ENCODE measurements around the gene DGKE. TPM values are rescaled to one million over a fixed set of nuclear protein-coding genes. Genes with fewer than 3 reads are reported as not detected.

DGKE gene
- total and polyA plus RNA-seq, 2 of the 8 experiments (the other 6 are each of a cell fraction or from before 2014, with no cell fraction given), result 1.7 to 7.4 TPM

- Histone ChIP-seq H2BK20ac (ENCODE audit: low read length) (no peak overlapping the region), H3K4me1 (replicated peaks in 1 of 4; ENCODE audit: control insufficient read depth in 3 of 4, insufficient read depth in 4 of 4, low read length in 3 of 4) (no peaks in the 10 kb centered on the region), H3K9ac (replicated peaks in 1 of 4; ENCODE audit: extremely low read depth in 1 of 4, low read depth in 3 of 4, low read length in 3 of 4) (no peak overlapping the region), H3K27ac (ENCODE audit: low read depth, low read length) (no peak overlapping the region), H3K56ac (replicated peaks; ENCODE audit: insufficient read length, low read depth, low read length) (no peak overlapping the region), H4K20me1 (replicated peaks in 1 of 2; ENCODE audit: control insufficient read depth in 1 of 2, insufficient read depth in 2 of 2, low read length in 2 of 2) (no peaks in the 10 kb centered on the region), H4K5ac (ENCODE audit: insufficient read length, low read depth, low read length) (no peak overlapping the region), H3K79me1 (ENCODE audit: low read depth, low read length) (no peaks in the 10 kb centered on the region), H2BK12ac (ENCODE audit: low read depth, low read length) (no peak overlapping the region), H4K91ac (replicated peaks; ENCODE audit: insufficient read length, low read length) (no peak overlapping the region), H4K8ac (ENCODE audit: extremely low read depth, insufficient read depth, low read length) (no peak overlapping the region), H3K23ac (ENCODE audit: insufficient read length) (no peak overlapping the region), H2BK5ac (ENCODE audit: low read depth, low read length) (no peak overlapping the region), H2BK120ac (replicated peaks; ENCODE audit: low read depth, low read length) (no peak overlapping the region), H3K14ac (ENCODE audit: insufficient read length) (no peak overlapping the region), H3K79me2 (ENCODE audit: control insufficient read depth in 1 of 2, insufficient read depth in 2 of 2, low read length in 2 of 2) (no peaks in the 10 kb centered on the region; a peak in 1 of 4 replicates), H3K4me2 (ENCODE audit: insufficient read depth in 1 of 2, low read depth in 2 of 2, low read length in 2 of 2) (no peak overlapping the region), H2AK5ac (ENCODE audit: low read depth, low read length) (no peak overlapping the region), H3K9me3 (ENCODE audit: insufficient read depth in 2 of 2, low read depth in 1 of 2, low read length in 1 of 2) (no peaks in the 10 kb centered on the region), H3K4ac (replicated peaks; ENCODE audit: insufficient read length, low read depth, low read length) (no peak overlapping the region), H3K18ac (ENCODE audit: extremely low read depth, low read length) (no peak overlapping the region), H3K4me3 (ENCODE audit: extremely low read depth in 1 of 4, insufficient read depth in 2 of 4, low read depth in 3 of 4, low read length in 4 of 4) (no peak overlapping the region), H2AFZ (ENCODE audit: low read length) (no peak overlapping the region), H2BK15ac (ENCODE audit: low read length) (no peak overlapping the region), H3K36me3 (ENCODE audit: control insufficient read depth in 2 of 4, insufficient read depth in 4 of 4, low read length in 3 of 4) (no peaks in the 10 kb centered on the region), H3K23me2 (ENCODE audit: low read depth, low read length) (no peaks in the 10 kb centered on the region), H3K27me3 (replicated peaks in 1 of 4; ENCODE audit: control insufficient read depth in 3 of 4, extremely low read depth in 1 of 4, insufficient read depth in 3 of 4, low read length in 3 of 4) (no peaks in the 10 kb centered on the region)
- FAIRE-seq, result no peak
- CTCF ChIA-PET (ENCODE audit: partially characterized antibody), result interaction anchor here (1.0 to 2.3 kb wide), 6 partner anchors 10 to 232 kb away, joined by 3 to 7 read pairs (median 4); no protein-coding TSS in a partner anchor
- no peak for DNase-seq (ENCODE audit: low read depth in 1 of 2, low spot score in 2 of 2)
- POLR2A ChIA-PET (ENCODE audit: partially characterized antibody), result interaction anchor here (0.7 to 1.7 kb wide), 4 partner anchors 9 to 40 kb away, joined by 3 read pairs; partner anchors contain the start of gene DGKE
- whole genome bisulfite sequencing, 2 experiments (ENCODE audit: extremely low coverage in 1 of 2, insufficient coverage in 1 of 2, insufficient read length in 1 of 2, insufficient replicate concordance in 2 of 2, low coverage in 1 of 2, low lambda C conversion rate in 2 of 2, missing lambda C conversion rate in 1 of 2), result 81% methylated on average over 2 of the region's 2 CpGs; no CpG with 5 or more reads in 1 of the 2 experiments
- no peak for TF ChIP-seq POU5F1 (IDR thresholded peaks at IDR 0.05; ENCODE audit: low read depth, low read length)
- no peak for TF ChIP-seq EGR1 (IDR thresholded peaks at IDR 0.05; ENCODE audit: borderline replicate concordance, low read depth, low read length)
- no peak for TF ChIP-seq RBBP5 (IDR thresholded peaks at IDR 0.05; ENCODE audit: borderline replicate concordance, low read depth, low read length)
- TF ChIP-seq CEBPB (IDR thresholded peaks at IDR 0.05; ENCODE audit: low read depth, low read length), result no peak
- no peak for TF ChIP-seq ZNF274 (IDR thresholded peaks at IDR 0.05; ENCODE audit: borderline replicate concordance, extremely low read depth, low read length)
- no peak for TF ChIP-seq POLR2AphosphoS5 (IDR thresholded peaks at IDR 0.05; ENCODE audit: low read depth, low read length)
- no peak for TF ChIP-seq EZH2 (IDR thresholded peaks at IDR 0.05; ENCODE audit: low read depth, low read length, severe bottlenecking)
- TF ChIP-seq SIX5 (IDR thresholded peaks at IDR 0.05; ENCODE audit: low read depth, low read length), result no peak
- no peak for TF ChIP-seq PHF8 (conservative IDR thresholded peaks at IDR 0.05; ENCODE audit: low read depth, low read length)
- TF ChIP-seq GABPA (IDR thresholded peaks at IDR 0.05; ENCODE audit: borderline replicate concordance, insufficient read depth, low read length), result no peak
- TF ChIP-seq CHD2 (IDR thresholded peaks at IDR 0.05; ENCODE audit: low read length), result no peak
- TF ChIP-seq CREB1 (IDR thresholded peaks at IDR 0.05), result no peak
- TF ChIP-seq SP1 (IDR thresholded peaks at IDR 0.05; ENCODE audit: low read depth, low read length), result no peak
- no peak for TF ChIP-seq FOSL1 (IDR thresholded peaks at IDR 0.05; ENCODE audit: insufficient read depth, low read depth, low read length)
- TF ChIP-seq SIN3A (conservative IDR thresholded peaks at IDR 0.05 in 1 of 2, IDR thresholded peaks at IDR 0.05 in 1 of 2; ENCODE audit: low read depth in 1 of 2, low read length in 2 of 2), result no peak
- no peak for TF ChIP-seq SUZ12 (IDR thresholded peaks at IDR 0.05; ENCODE audit: low read length)
Observed at GRCh38 chr17:56823848-56824247, 10.1 kb upstream of the DGKE start.
